GM23338 (cell line): ENCODE measurements around the gene ANKRD44. TPM values are rescaled to one million over a fixed set of nuclear protein-coding genes. Genes with fewer than 3 reads are reported as not detected.

Source experiments
- ATAC-seq: fragments of 200-7000 bp; cut with Tn5 transposase; 3 replicates; pipeline ENCODE4 v1.9.1; 2020
- DNase-seq: peaks from one replicate; pipeline ENCODE4 v3.0.0-alpha.2; 2015; ENCODE audit warnings: low spot score
- H2AFZ ChIP-seq: fragments of 200-600 bp; sonication (generic); 2 replicates; pipeline ENCODE4 v1.8.0; 2016; ENCODE audit warnings: antibody characterized with exemption, mild to moderate bottlenecking, moderate library complexity
- H3F3A ChIP-seq: fragments of 200-600 bp; sonication (generic); replicated peaks from 2 replicates; pipeline ENCODE4 v1.8.0; 2017; ENCODE audit warnings: antibody characterized with exemption, mixed run types, low read depth
- H3K27ac ChIP-seq: fragments of 200-600 bp; sonication (generic); 2 replicates; pipeline ENCODE4 v1.6.1; 2016; ENCODE audit warnings: low read depth
- H3K27me3 ChIP-seq: fragments of 200-600 bp; sonication (generic); 2 replicates; pipeline ENCODE4 v1.8.0; 2016; ENCODE audit warnings: mild to moderate bottlenecking, mixed run types, moderate library complexity; ENCODE audit not compliant: insufficient read depth
- H3K36me3 ChIP-seq: fragments of 200-600 bp; sonication (generic); 2 replicates; pipeline ENCODE4 v1.8.0; 2016; ENCODE audit warnings: mild to moderate bottlenecking; ENCODE audit not compliant: insufficient read depth
- H3K4me1 ChIP-seq: fragments of 200-600 bp; sonication (generic); 2 replicates; pipeline ENCODE4 v1.8.0; 2016; ENCODE audit warnings: mild to moderate bottlenecking, moderate library complexity; ENCODE audit not compliant: insufficient read depth
- H3K4me2 ChIP-seq: fragments of 200-600 bp; sonication (generic); 2 replicates; pipeline ENCODE4 v1.7.1; 2017; ENCODE audit warnings: mixed run types
- H3K4me3 ChIP-seq: fragments of 200-600 bp; sonication (generic); 2 replicates; pipeline ENCODE4 v1.6.1; 2016; ENCODE audit warnings: mixed run types
- H3K79me2 ChIP-seq: fragments of 200-600 bp; sonication (generic); replicated peaks from 2 replicates; pipeline ENCODE4 v1.8.0; 2017; ENCODE audit warnings: mild to moderate bottlenecking; ENCODE audit not compliant: insufficient read depth
- H3K9me2 ChIP-seq: fragments of 200-600 bp; sonication (generic); 2 replicates; pipeline ENCODE4 v1.8.0; 2017; ENCODE audit not compliant: insufficient read depth
- H4K20me1 ChIP-seq: fragments of 200-600 bp; sonication (generic); replicated peaks from 2 replicates; pipeline ENCODE4 v1.8.0; 2017; ENCODE audit warnings: mild to moderate bottlenecking; ENCODE audit not compliant: insufficient read depth
- H3K27ac Mint-ChIP-seq: 2 replicates; pipeline ENCODE4 v1.8.0; 2020; ENCODE audit warnings: inconsistent platforms, mild to moderate bottlenecking, moderate library complexity, mixed read lengths
- H3K27me3 Mint-ChIP-seq: 3 replicates; pipeline ENCODE4 v1.8.0; 2022; ENCODE audit warnings: low read depth, mild to moderate bottlenecking, moderate library complexity, mixed read lengths, inconsistent platforms; ENCODE audit not compliant: insufficient read depth, poor library complexity
- H3K36me3 Mint-ChIP-seq: 3 replicates; pipeline ENCODE4 v1.8.0; 2021; ENCODE audit warnings: low read depth, mild to moderate bottlenecking, inconsistent platforms, moderate library complexity, mixed read lengths
- H3K4me1 Mint-ChIP-seq: 3 replicates; pipeline ENCODE4 v1.8.0; 2020; ENCODE audit warnings: mild to moderate bottlenecking, inconsistent platforms, mixed read lengths
- H3K4me3 Mint-ChIP-seq: 3 replicates; pipeline ENCODE4 v1.8.0; 2021; ENCODE audit warnings: moderate library complexity, mild to moderate bottlenecking, inconsistent platforms, mixed read lengths
- H3K9me3 Mint-ChIP-seq: 3 replicates; pipeline ENCODE4 v1.8.0; 2020; ENCODE audit warnings: moderate library complexity, mild to moderate bottlenecking, inconsistent platforms, mixed read lengths
- CREB1 ChIP-seq: fragments of 250-450 bp; sonication (Bioruptor Pico); IDR thresholded peaks from 2 replicates; pipeline ENCODE4 v1.5.0; 2020; ENCODE audit warnings: low read depth, mild to moderate bottlenecking, moderate library complexity
- CTCF ChIP-seq, 2 experiments: fragments of 200-600 bp in 1 of 2; sonication (generic) in 1 of 2; conservative IDR thresholded peaks; 2 replicates each; pipeline versions ENCODE4 v1.5.1 to v1.6.1; 2016 to 2017; ENCODE audit warnings: antibody characterized with exemption in 2 of 2, low read depth in 2 of 2, mild to moderate bottlenecking in 2 of 2, moderate library complexity in 1 of 2
- EZH2 ChIP-seq: fragments of 200-600 bp; sonication (generic); IDR thresholded peaks from one replicate; pipeline ENCODE4 v1.8.0; 2017; ENCODE audit warnings: antibody characterized with exemption, mild to moderate bottlenecking, low read depth; ENCODE audit not compliant: unreplicated experiment
- EZH2phosphoT487 ChIP-seq: fragments of 200-600 bp; sonication (generic); IDR thresholded peaks from one replicate; pipeline ENCODE4 v1.8.1; 2018; ENCODE audit warnings: antibody characterized with exemption; ENCODE audit not compliant: unreplicated experiment
- JUNB ChIP-seq: IDR thresholded peaks from one replicate; pipeline ENCODE4 v1.6.1; 2016; ENCODE audit warnings: antibody characterized with exemption; ENCODE audit not compliant: unreplicated experiment
- NANOG ChIP-seq: IDR thresholded peaks from 2 replicates; pipeline ENCODE4 v1.6.1; 2016; ENCODE audit warnings: antibody characterized with exemption, borderline replicate concordance
- STAT1 ChIP-seq: IDR thresholded peaks from one replicate; pipeline ENCODE4 v1.6.1; 2016; ENCODE audit warnings: antibody characterized with exemption; ENCODE audit not compliant: unreplicated experiment
- ZNF331 ChIP-seq: fragments of 250-450 bp; sonication (Bioruptor Pico); IDR thresholded peaks from 2 replicates; pipeline ENCODE4 v1.5.0; 2020; ENCODE audit warnings: low read depth, mild to moderate bottlenecking, moderate library complexity
- ZNF462 ChIP-seq: fragments of 250-450 bp; sonication (Bioruptor Pico); IDR thresholded peaks from 2 replicates; pipeline ENCODE4 v1.5.0; 2020; ENCODE audit warnings: mild to moderate bottlenecking, moderate library complexity
- polyA plus RNA-seq: library from polyadenylated mRNA; unstranded; fragments of >200 nt; fragmentation: Nextera tagmentation; extraction: Ambion mirVana; gene quantifications from 2 replicates; pipeline ENCODE4 v1.2.1, GENCODE V29; 2016
- total RNA-seq: library from RNA; depleted of rRNA; stranded (reverse); fragments of >200 nt; shearing (Covaris generic); gene quantifications from 2 replicates; pipeline ENCODE4 v1.2.3, GENCODE V29; 2014
- TF ChIP-seq, protein P1 (sequence below): IDR thresholded peaks from 2 replicates; pipeline ENCODE4 v1.6.1; 2016; ENCODE audit warnings: antibody characterized with exemption

Gene ANKRD44
- total and polyA plus RNA-seq, 2 experiments from 2014 or later = 0.44 to 0.56 TPM

DNA sequence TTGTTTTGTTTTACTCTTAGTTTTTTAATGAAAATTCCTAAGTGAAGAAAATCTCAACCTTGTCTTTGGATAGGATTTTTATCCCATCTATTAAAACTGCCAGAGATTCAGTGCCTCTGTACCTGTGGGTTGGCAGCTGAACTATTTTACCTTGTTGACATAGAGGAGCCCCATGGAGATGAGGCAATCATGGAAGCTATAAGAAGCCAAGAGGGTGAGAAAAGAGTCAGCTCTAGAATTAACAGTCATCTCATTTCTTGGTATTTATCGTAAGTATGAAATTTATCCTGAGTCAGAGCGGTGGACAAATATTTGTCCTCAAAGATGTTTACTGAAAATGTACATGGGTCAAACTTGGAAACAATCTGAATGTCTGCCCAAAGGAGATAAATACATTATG is 348.3 kb downstream of the ANKRD44 start (continued):
- TF ChIP-seq ZNF462 (CRISPR knock-in tag) = no peak
- TF ChIP-seq CTCF (conservative IDR thresholded peaks at IDR 0.05; ENCODE audit: low read depth in 2 of 2) = no peak
- no peak for TF ChIP-seq EZH2
- TF ChIP-seq CREB1 (CRISPR knock-in tag) = no peak
- no peak for TF ChIP-seq STAT1
- TF ChIP-seq EZH2phosphoT487 = no peak
- TF ChIP-seq NANOG = no peak
- no peak for TF ChIP-seq JUNB
- no peak for TF ChIP-seq ZNF331 (CRISPR knock-in tag)

DNA sequence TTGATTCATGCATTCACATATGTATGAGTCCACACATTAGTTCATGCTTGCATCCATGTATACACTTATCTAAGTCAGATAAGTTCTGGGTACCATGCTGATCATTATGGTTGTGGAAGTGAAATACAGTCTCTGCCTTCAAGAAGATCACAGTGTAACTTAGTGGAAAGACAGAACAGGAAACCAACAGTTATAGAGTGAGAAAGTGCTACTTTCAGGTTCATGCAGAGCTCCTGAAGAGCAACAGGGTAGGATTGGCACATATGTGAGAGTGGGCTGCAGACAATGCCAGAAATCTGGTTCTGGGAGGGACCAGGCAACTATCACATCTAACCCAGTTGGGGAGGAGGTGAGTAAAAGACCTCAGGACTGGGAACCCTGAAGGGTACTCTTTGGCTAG is 348.7 kb downstream of the ANKRD44 start:
- Histone ChIP-seq H3K79me2 (no peaks in the 10 kb centered on the region), H3K4me1 (peaks cover 23% of the 10 kb centered on the region), H4K20me1 (no peaks in the 10 kb centered on the region), H3F3A (no peaks in the 10 kb centered on the region), H3K4me3 (no peak overlapping the region), H3K36me3 (no peaks in the 10 kb centered on the region), H3K4me2 (no peak overlapping the region), H3K9me2 (no peaks in the 10 kb centered on the region), H3K27ac (no peak overlapping the region), H3K27me3 (no peaks in the 10 kb centered on the region), H2AFZ (no peak overlapping the region; the same call in 1 of the 2 replicates)
- Mint-ChIP-seq H3K36me3 (no peaks in the 10 kb centered on the region), H3K27ac (no peak overlapping the region), H3K4me1 (peaks cover 27% of the 10 kb centered on the region), H3K9me3 (no peaks in the 10 kb centered on the region), H3K4me3 (no peak overlapping the region), H3K27me3 (no peaks in the 10 kb centered on the region)
- ATAC-seq = no peak
- DNase-seq = no peak
- TF ChIP-seq CREB1 (CRISPR knock-in tag) (no peak), ZNF331 (CRISPR knock-in tag) (no peak), CTCF (conservative IDR thresholded peaks at IDR 0.05; ENCODE audit: low read depth in 2 of 2) (no peak), NANOG (no peak)
- TF ChIP-seq, protein P1, sequence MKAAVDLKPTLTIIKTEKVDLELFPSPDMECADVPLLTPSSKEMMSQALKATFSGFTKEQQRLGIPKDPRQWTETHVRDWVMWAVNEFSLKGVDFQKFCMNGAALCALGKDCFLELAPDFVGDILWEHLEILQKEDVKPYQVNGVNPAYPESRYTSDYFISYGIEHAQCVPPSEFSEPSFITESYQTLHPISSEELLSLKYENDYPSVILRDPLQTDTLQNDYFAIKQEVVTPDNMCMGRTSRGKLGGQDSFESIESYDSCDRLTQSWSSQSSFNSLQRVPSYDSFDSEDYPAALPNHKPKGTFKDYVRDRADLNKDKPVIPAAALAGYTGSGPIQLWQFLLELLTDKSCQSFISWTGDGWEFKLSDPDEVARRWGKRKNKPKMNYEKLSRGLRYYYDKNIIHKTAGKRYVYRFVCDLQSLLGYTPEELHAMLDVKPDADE = no peak
